Measurements from ENCODE around the gene CDC25B.
A peak's percentile ranks its signal among the peaks of the same experiment; 100 is the strongest.

Gene CDC25B

DNA sequence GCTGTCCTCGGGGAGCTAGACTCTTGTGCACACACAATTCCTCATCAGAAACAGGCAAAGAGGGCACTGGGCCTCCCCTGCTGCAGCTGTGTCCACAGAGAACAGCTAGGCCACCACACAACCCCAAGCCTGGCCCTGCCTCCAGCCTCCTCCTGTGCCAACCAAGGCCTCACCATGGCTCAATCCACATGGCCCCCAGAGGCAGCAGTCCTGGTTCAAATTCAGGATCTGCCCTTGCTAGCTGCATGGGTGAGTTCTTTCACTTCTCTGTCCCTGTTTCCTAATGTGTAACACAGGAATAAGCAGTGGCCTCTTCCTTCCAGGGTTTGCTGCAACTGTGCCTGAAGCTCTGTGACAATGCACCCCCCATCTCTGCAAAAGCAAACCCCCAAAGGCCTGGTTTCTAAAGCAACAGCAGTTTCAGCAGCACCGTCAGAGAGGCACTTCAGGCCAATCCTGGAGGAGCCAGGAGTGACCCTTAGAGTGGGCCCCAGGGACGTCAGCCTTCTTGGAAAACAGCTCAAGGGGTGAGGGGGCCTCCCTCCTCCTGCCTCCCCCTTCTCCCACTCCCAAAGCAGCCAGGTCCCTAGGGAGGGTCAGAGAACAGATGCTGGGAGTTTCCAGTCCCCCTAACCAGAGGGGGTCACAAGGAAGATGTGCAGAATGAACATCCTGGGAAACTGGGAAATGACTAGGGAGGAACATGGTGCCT, 30.8 kb upstream of the CDC25B start:
- DNase-seq = no peak

DNA sequence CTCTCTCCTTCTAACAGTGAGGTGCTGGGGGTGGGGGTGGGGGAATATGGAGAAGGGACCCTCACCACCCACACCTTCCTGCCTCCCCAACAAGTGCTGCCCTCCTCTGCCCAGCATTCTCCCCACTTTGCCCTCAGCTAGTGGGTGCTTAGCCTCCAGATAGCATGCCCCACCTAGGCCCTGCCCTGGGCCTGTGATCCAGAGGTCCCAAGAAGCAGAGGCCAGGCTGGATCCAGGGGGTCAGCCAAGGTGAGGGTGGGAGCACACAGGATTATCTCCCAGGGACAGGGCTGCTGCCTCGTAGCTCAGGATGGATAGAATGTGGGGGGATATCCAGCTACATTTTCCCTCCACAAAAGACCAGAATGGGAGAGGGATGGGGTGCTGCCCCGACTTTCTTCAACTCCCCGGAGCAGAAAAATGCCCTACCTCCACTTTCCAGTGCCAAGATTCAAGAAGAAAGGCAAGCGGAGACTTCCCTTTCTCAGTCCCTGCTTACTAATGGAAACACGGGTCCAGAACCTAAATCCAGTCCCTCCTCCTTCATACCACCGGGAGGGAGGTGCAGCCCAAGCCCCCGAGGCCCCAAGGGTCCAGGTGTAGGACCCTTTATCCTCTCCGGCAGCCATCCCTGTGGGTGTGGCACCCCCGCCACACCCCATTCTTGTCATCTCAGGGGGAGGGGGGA, 29.5 kb upstream of the CDC25B start:
- DNase-seq = no peak

DNA sequence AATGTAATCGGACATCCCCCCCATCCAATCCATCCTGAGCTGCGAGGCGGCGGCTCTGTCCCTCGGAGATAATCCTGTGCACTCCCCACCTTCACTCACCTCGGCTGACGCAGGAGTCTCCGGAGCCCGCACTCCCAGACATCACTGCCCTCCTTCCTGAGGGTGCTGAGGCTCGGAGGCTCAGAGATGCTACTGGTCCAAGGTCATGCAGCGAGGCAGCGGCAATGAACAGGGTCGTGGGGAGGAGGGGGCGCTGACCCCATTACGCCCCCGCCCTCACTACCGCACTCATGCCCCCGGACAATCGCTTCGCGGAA, 29.0 kb upstream of the CDC25B start:
- no peak for DNase-seq

DNA sequence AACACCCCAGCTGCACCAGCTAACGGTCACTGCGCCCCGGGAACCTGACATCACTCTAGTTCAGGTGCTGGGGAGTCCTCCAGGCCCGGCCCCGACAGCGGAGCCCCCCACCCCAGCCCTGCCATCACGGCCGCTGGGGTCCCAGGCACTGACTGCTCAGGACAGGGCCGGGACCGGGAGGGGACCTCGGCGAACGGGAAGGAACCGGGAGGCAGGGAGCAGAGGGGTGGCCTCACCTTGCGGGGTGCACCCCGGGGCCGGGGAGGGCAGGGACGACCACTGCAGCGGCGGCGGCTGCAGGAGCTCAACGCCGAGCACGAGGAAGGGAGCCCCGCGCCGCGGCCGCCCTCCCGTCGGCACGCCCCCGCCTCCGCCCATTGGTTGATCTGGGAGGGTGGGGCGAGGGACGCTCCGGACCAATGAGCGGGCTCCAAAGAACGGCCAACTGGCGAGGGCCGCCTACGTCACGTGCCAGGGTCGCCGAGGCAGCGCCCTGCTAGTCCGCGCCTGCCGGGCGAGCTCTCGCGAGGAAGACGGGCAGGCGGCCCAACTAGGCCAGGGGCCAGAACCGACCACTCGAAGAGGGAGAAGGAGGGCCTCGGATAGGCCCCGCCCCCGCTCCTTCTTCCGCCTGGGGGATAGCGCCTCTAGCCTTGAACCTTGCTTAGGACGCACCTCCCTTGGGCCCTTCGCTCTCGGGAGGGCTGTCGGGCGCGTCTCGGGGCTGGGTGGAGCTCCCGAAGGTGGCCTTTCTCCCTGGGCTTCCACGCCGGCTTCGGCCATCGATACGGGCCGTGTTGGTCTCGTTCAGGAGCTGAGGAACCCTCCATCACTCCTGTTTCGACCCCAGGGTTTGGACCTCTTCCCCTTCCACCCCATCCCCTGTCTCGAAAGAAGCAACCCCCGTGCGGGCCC, 28.4 kb upstream of the CDC25B start, which contains the start of gene ADISSP:
ADISSP (minus strand) TSS at position 327 of the 915 bp plus-strand sequence. CDS start 7,653 bp downstream, outside the sequence.
- peak; percentile 99 for DNase-seq

DNA sequence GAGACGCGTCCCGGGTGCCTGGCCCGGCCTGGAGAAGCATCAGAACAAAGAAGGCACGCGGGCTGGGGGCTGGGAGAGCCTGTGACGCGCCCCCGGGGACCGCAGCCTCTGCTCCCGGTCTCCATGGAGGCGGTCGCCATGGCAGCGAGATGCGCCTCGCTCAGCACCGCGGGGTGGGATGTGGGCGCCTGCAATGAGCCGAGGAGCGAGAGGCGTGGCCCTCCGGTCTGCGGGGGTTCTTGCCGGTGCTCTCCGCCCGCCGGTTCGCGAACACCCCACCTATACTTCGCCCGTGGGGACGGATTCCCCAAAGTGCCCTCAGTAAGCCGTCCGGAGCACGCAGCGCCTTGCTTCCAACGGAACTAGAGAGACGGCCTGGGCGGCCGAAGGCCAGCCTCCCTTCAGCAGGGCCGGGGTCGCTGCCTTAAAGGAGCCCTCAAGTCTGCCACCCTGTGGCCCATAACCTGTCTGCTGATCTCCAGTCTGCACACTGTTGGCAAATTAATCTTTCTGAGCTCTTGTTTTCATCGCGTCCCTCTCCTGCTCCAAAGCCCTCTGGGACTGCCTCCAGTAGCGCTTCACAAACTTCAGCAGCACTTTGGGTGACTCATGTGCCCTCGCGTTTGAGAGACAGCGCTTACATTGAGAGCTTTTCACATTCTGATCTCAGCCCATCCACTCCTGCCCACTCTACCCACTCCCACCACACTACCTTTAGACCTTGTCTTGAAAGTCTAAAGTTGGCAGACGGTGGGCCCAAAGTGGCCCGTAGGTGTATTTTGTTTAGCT, 27.6 kb upstream of the CDC25B start:
- DNase-seq = peak; percentile 67

DNA sequence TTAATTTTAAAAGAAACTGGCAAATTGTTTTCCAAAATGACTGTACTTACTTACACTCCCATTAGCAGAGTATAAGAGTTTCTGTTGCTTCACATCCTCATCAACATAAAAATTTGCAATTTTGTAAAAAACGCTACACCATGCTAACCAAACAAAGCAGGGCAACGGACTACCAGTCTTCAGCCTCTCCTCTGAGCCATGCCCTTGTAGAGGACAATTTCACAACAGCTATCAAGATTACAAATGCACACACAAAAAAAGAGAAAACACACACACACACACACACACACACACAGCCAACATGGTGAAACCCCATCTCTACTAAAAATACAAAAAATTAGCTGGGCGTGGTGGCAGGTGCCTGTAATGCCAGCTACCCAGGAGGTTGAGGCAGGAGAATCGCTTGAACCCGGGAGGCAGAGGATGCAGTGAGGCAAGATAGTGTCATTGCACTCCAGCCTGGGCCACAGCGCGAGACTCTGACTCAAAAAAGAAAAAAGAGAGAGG, 24.5 kb upstream of the CDC25B start:
- DNase-seq = no peak

DNA sequence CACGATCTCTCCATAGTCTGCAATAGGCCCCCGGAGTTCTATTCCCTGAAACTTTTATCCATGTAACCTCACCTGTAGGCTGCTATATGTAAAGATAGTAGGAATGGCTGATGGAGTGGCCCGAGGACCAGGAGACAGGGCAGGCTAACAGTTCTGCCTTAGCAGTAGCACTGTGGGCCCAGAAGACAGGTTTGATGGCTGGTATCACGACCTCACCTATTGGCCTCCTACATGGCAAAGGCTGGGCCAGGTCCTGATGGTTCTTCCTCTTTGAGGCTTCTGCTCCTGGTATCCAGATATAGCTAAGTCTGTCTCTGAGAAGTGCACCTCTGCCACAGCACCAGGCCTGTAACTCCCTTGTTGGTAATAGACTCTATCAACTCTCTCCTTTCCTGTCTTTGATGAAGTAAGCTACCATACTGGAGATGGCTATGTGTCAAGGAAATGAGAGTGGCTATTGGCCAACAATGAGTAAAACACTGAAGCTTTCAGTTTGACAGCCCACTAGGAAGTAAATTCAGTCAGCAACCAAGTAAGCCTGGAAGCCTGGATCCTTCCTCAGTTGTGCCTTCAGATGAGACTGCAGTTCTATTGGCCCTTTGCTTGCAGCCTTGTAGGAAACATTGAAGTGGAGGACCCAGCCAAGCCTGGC, 20.5 kb upstream of the CDC25B start:
- DNase-seq = no peak

DNA sequence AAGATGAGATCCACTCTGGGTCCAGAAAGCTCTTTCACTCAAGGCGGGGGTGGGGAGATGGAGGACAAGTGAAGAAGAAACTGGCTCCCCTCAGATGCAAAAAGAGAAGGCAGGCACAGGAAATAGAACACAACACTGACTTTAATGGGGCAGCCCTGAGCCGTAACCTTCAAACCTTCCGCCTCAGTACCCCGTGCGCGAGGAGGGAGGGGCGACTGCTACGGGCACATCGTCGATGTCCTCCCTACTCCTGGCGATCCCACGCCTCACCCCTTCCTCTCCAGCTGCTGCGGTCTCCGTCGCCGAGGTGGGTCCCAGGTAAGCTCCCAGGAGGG, 18.8 kb upstream of the CDC25B start:
- no peak for DNase-seq

DNA sequence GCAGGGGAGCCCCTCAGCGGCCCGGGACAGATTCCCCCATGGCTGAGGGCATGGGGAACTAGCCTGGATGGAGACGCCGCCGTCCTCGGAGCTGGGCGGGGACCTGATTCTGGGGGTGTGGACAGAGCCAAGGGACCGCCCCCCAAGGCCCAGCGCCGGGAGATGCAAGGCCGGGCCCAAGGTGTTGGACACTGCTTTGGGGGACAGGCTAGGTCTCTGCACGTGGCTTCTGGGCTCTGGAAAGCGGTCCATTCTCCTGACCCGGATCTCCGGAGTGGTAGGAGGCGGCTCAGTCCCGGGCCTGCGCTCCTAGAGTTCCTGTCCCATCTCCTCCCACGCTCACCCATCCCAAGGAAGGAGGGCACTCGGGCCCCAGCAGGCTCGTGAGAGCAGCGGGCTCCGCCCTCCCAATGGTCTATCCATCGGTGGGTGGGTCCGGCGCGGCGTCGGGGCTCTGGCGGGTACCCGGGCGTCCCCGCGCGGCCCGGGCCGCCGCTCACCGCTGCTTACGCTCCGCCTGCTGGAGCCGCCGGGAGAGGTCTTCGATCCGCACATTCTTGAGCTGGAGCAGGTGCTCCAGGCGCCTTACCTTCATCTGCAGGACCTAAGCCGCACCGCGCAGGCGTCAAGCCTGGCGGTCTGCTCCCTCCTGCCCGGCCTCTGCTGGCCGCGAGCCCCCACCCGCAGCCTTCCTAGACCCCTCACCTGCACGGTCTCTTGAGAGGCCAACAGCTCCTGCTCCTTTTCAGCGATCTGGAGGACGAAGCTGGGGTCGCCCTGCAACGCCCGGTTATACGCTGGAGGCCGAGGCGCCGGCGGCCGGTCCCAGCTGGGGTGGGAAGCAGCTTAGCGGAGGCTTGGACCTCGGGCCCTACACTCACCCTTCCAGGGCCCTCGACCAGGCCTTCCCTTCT, 18.1 kb upstream of the CDC25B start:
- DNase-seq = no peak

DNA sequence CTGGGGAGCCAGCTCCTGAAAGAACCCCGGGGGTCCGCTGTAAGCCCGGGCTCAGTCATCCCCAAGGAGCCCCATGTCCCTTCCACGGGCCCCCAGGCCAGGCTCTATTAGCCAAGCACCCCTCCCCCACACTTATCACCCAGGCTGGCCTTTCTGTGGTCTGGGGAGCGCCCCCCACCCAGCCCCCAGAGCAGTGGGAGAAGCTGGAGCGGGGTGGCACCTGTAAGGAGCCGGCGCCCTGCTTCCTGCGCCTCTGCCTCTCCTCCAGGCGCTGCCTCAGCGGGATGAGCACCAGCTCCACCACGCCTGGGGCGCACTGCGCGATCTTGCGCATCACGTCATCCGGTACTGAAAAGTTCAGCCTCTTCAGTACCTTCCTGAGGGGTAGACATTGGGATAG, 17.1 kb upstream of the CDC25B start:
- no peak for DNase-seq

DNA sequence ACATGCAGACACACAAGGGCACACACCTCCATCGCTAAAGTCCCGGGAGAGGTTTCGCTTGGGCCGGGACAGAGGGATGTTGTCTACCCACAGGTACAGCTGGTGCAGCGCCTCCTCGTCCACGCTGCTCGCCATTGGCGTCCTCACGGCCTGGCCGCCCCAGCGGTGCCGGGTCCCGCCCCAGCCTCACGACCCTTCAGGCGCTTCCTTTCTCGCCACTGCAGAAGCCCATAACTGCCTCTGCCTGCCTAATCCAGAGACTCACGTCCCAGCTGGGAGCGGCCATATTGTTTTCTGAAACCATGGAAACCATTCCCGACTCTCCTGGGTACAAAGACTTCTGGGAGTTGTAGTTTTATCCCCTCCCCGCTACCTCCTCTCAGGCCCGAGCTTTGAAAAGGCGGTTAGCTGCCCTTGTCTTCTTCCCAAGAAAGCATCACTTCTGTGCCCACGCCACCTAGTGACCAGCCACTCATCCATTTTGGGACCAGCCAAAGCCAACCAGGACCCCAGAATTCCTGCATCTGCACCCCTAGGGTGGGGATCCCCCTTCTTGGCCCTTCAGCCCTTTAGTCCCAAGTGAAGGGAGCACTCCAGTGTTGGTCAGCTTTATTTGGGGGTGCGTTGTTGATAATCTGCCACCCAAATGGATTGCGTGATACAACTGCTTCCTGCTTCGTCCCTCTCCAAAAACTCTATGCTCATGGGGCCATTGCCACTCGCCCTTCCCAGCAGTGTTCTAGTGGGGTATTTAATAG, 14.8 kb upstream of the CDC25B start, which contains the start of gene SPEF1:
SPEF1 (minus strand) TSS at position 296 of the 758 bp plus-strand sequence; CDS start at position 135, 161 bp downstream.
- DNase-seq = peak; percentile 71

DNA sequence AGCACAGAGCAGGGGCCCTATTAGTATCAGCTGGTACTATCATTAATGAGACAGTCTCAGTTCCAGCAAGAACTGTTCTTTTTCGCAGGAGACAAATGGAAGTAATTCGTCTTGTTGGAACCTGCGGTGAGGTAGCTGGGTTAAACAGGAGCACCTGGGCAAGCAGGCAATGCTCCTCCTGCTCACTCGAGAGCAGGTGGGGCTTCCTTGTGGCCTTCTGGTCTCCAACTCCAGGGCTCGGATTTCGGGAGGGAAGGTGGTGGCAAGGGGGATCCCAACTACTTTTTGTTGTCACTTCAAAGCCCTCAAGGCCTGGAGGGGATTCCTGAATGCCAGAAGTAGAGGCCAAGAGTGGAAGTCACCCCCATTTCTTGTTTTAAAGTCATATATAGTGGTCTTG, 13.5 kb upstream of the CDC25B start:
- no peak for DNase-seq

DNA sequence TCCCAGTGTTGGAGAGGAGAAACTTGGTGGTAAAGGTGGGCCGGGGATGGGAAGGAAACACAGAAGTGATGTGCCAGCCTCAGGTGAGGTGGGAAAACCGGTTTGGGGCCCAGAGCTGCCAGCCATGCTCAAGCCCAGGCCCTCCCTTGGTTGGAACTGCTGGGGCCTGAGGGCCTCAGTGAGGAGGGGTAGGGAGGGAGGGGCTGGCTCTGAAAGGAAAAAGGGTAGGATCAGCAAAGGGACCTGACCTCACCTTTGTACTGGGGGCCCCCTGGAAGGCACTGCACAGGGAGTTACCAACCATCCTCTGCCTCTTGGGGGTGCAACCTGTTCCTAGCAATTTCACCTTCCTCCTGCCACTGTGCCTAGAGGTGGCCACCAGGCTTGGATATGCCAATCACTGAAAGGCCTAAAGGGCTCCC, 13.0 kb upstream of the CDC25B start:
- DNase-seq = no peak

DNA sequence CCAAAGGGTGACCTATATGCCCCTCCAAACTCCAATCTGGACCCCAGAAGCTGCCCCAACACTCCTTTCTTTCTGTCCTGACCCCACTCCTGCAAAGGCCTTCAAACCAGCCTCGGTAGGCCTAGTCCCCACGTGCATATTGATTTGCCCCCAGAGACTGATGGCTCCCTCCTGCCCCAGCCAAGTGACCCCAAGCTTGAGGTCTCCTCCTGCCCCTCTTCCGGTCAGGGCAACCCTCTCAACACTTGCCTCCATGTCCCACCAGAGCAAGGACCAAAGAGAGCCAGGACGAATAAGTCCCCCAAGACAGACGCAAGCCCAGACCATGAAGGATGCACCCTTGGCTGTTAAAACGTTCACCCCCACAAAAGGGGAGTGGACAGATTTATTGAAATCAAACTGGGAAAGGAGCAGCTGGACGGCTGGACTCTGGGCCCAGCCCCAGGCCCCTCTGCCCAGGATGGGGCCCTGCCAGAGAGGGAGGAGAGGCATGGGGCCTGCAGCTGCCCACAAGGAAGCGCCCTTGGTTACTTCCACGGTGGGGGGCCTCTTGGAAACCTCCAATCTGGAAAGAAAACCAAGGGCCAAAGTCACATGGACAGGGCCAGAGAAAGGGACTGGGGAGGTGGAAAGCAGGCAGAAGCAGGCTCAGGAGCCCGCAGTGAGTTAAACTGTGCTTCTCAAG, 12.5 kb upstream of the CDC25B start:
- DNase-seq = no peak

DNA sequence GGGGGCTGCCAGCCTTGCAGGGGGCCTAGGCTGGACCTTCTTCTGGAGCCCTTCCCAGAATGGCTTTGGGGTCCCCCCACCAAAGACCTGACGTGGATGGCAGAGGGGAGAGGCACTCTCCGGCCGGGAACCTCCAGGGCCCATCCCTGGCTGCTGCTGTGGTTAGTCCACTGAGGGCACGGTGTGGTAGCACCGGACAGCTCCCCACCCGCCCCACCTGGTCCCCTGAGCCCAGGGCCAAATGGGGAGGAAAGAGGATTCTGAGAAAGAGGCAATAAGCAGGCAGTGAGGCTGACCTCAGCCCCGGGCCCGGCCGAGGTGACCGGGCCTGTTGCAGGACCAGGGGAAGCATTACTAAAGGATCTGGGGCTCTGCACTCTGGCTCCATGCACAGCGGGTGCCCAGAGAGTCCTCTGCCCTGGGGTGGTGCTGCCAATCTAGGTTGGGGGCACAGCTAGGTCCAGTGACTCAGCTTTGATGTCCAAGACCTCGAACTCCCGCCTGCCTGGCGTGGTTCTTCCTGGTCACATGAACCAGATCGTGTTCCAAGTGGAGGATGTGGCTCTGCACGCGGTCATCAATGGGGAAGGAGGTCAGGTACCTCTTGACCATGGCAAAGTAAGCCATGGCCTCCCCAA, 11.8 kb upstream of the CDC25B start:
- DNase-seq = no peak

DNA sequence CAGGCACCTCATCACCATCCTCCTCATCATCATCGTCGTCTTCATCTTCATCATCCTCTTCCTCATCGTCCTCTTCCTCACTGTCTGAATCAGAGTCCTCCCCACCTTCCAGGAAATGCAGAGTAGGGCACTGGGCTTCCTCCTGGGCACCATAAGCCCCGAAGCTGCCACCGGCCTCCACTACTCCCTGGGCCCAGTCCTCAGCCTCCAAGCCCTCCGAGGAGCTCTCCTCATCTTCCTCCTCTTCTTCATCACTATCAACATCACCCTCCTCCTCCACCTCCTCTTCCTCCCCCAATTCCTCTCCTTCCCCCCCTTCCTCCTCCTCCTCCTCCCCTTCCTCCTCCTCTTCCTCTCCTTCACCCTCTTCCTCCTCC, 11.3 kb upstream of the CDC25B start:
- DNase-seq = no peak

DNA sequence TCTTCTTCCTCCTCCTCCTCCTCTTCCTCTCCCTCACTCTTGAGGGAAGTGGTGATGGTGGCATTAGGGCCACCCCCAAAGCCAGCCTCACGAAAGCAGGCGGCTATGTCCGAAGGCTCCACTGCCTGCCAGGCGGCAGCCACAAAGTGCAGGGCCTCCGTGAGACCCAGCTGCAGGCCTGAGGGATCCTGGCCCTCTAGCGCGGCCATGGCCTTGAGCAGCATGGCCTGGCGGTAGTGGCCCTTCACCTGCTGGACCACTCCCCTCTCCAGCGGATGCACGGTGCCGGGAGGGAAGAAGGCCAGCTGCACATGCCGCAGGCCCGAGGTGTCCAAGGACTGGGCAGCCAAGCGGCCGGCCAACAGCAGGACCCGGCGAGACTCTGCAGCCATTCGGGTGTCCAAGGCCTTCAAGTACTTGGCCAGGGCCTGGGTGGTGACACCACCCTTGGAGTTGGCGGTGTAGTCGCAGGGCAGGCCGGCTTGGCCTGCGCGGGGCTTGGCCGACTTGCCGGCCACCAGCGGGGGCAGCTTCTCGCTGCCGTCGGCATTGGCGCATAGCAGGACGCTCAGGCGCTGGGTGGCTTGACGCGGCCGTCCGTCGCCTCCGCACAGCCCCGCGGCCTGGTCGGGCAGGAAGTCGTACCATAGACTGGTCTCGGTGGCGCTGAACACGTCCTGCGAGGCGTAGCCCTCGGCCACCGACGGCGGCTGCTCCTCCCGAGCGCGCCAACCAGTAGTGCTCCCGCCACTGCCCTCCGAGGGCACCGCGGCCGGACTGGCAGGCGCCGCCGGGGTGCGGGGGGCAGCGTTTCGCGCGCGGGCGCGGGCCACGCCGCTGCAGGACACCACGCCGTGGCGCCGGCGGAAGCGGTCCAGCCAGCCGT, 10.6 kb upstream of the CDC25B start:
- DNase-seq = no peak

DNA sequence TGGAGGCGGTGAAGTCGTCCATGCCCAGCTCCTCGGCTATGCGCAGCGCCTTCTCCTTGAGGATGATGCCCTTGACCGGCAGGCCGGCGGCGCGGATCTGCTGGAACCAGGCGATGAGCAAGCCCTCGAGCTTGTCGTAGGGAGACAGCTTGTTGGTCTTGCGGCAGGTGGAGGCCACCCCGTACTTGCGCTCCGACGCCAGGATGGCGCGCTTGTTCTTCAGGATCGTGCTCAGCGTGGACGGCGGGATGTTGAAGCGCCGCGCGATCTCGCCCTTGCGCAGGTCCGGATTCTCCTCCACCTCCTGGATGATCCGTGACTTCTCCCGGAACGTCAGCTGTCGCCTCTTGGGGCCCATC, 10.0 kb upstream of the CDC25B start:
- DNase-seq = no peak

Measured in GDM1 (cell line).